Gastrocnemius medialis (tissue), 4 donors: ENCODE measurements around the gene PAK6. TPM values are rescaled to one million over a fixed set of nuclear protein-coding genes. Genes with fewer than 3 reads are reported as not detected.

ENCODE experiments used
- ATAC-seq, 2 donors: fragments of 150-250 bp; one replicate each; pipeline ENCODE4 v1.9.1; 2016
- DNase-seq, 2 donors: peaks; one replicate each; pipeline ENCODE4 v3.0.0-alpha.2; 2019
- H3K27ac ChIP-seq, 4 donors: fragments of 200-600 bp; sonication (generic); 1 replicate in 1 of 4; 2 replicates in 3 of 4; pipeline ENCODE4 v1.5.1; 2016 to 2018; ENCODE audit warnings: mild to moderate bottlenecking in 2 of 4, moderate library complexity in 1 of 4
- H3K27me3 ChIP-seq, 3 donors: fragments of 200-600 bp; sonication (generic) in 2 of 3; 1 replicate in 1 of 3; 2 replicates in 2 of 3; pipeline versions ENCODE4 v1.5.1 to v1.6.0; 2016 to 2019; ENCODE audit warnings: mild to moderate bottlenecking in 1 of 3, moderate library complexity in 1 of 3
- H3K36me3 ChIP-seq, 2 donors: fragments of 200-600 bp; sonication (generic) in 1 of 2; one replicate each; pipeline ENCODE4 v1.5.1; 2017 to 2018
- H3K4me1 ChIP-seq, 2 donors: fragments of 200-600 bp; sonication (generic) in 1 of 2; one replicate each; pipeline ENCODE4 v1.5.1; 2016 to 2017; ENCODE audit warnings: mild to moderate bottlenecking in 2 of 2
- H3K4me3 ChIP-seq, 4 donors: fragments of 200-600 bp; sonication (generic) in 3 of 4; 1 replicate in 1 of 4; 2 replicates in 3 of 4; pipeline ENCODE4 v1.5.1; 2016 to 2019; ENCODE audit warnings: mild to moderate bottlenecking in 2 of 4
- H3K9me3 ChIP-seq, 3 donors: fragments of 200-600 bp; sonication (generic) in 2 of 3; 1 replicate in 1 of 3; 2 replicates in 2 of 3; pipeline ENCODE4 v1.5.1; 2016 to 2019
- CTCF ChIP-seq, 5 experiments: fragments of 450-650 bp in 3 of 5; fragments of 200-600 bp in 2 of 5; sonication (generic) in 2 of 5; IDR thresholded peaks in 4 of 5; conservative IDR thresholded peaks in 1 of 5; 1 replicate in 4 of 5; 2 replicates in 1 of 5; pipeline ENCODE4 v1.5.1; 2016 to 2019; ENCODE audit warnings: antibody characterized with exemption in 5 of 5, mild to moderate bottlenecking in 3 of 5, moderate library complexity in 3 of 5
- POLR2A ChIP-seq, 2 donors: fragments of 450-650 bp; IDR thresholded peaks; one replicate each; pipeline ENCODE4 v1.6.1; 2017; ENCODE audit warnings: antibody characterized with exemption in 2 of 2, mild to moderate bottlenecking in 2 of 2, moderate library complexity in 2 of 2
- in situ Hi-C, 4 donors: fragments of 200-750 bp; cut with MboI; loops; one replicate each; pipeline versions ENCODE4 v1.15.0 to v1.8.0; 2017; ENCODE audit warnings: low sequenced_read_pairs in 4 of 4
- intact Hi-C: fragments of 100-400 bp; cut with DNase I; formaldehyde crosslinking; loops from one replicate; pipeline ENCODE4 v1.15.1; 2023; ENCODE audit warnings: low total_unique reads
- total RNA-seq, 4 donors: library from RNA; depleted of rRNA; stranded (reverse); fragments of >200 nt; gene quantifications; one replicate each; pipeline versions ENCODE4 v1.1.0 to v1.2.3, GENCODE V29; 2016

PAK6 gene
- total RNA-seq, 4 donors from 2014 or later, result 1.4 to 2.2 (median 1.5) TPM; not detected in 1

GRCh38 chr15:40300367-40300766 lies 61.5 kb downstream of the PAK6 start:
- DNase-seq (no peak), ATAC-seq (no peak)
- in situ Hi-C loops (no loop called here), intact Hi-C loops (no loop called here)
- peaks cover 0 to 4% (median 0%) of the 10 kb centered on the region in 3 donors for H3K27me3 ChIP-seq
- H3K27ac ChIP-seq, result no peak overlapping the region
- TF ChIP-seq POLR2A (IDR thresholded peaks at IDR 0.05) (no peak), CTCF (IDR thresholded peaks at IDR 0.05 in 4 of 5, conservative IDR thresholded peaks at IDR 0.05 in 1 of 5) (no peak)
- H3K4me1 ChIP-seq, result no peaks in the 10 kb centered on the region
- H3K9me3 ChIP-seq, result no peaks in the 10 kb centered on the region
- H3K4me3 ChIP-seq, result no peak overlapping the region
- H3K36me3 ChIP-seq, result no peaks in the 10 kb centered on the region

- DNase-seq (no peak), ATAC-seq (no peak)
- in situ Hi-C loops, result no loop called here
- Histone ChIP-seq H3K36me3 (no peaks in the 10 kb centered on the region), H3K27ac (no peak overlapping the region), H3K4me3 (no peak overlapping the region), H3K9me3 (no peaks in the 10 kb centered on the region), H3K27me3 (peaks cover 0 to 4% (median 0%) of the 10 kb centered on the region in 3 donors), H3K4me1 (no peaks in the 10 kb centered on the region)
- intact Hi-C loops, result no loop called here
- TF ChIP-seq CTCF (IDR thresholded peaks at IDR 0.05 in 4 of 5, conservative IDR thresholded peaks at IDR 0.05 in 1 of 5), result no peak
- TF ChIP-seq POLR2A (IDR thresholded peaks at IDR 0.05), result no peak
Measured at GRCh38 chr15:40300771-40301170, 61.9 kb downstream of the PAK6 start.

- H3K27me3 ChIP-seq, result peaks cover 0 to 4% (median 0%) of the 10 kb centered on the region in 3 donors
- H3K9me3 ChIP-seq, result no peaks in the 10 kb centered on the region
- no peak for DNase-seq
- H3K27ac ChIP-seq, result no peak overlapping the region
- H3K4me1 ChIP-seq, result no peaks in the 10 kb centered on the region
- intact Hi-C loops (no loop called here), in situ Hi-C loops (no loop called here)
- TF ChIP-seq CTCF (IDR thresholded peaks at IDR 0.05 in 4 of 5, conservative IDR thresholded peaks at IDR 0.05 in 1 of 5) (no peak), POLR2A (IDR thresholded peaks at IDR 0.05) (no peak)
- ATAC-seq, result no peak
- H3K4me3 ChIP-seq, result no peak overlapping the region
- H3K36me3 ChIP-seq, result no peaks in the 10 kb centered on the region
Measured at GRCh38 chr15:40301467-40302179, 62.8 kb downstream of the PAK6 start.

- Histone ChIP-seq H3K36me3 (no peaks in the 10 kb centered on the region), H3K27ac (no peak overlapping the region), H3K9me3 (no peaks in the 10 kb centered on the region), H3K4me1 (no peaks in the 10 kb centered on the region), H3K27me3 (peaks cover 0 to 4% (median 0%) of the 10 kb centered on the region in 3 donors), H3K4me3 (no peak overlapping the region)
- TF ChIP-seq POLR2A (IDR thresholded peaks at IDR 0.05), result no peak
- ATAC-seq, result no peak
- in situ Hi-C loops, result no loop called here
- intact Hi-C loops, result no loop called here
- no peak for DNase-seq
Measured at GRCh38 chr15:40302288-40302886, 63.5 kb downstream of the PAK6 start.

- no peak overlapping the region for H3K27ac ChIP-seq
- intact Hi-C loops (no loop called here), in situ Hi-C loops (no loop called here)
- ATAC-seq, result no peak
- no peak for DNase-seq
- H3K4me3 ChIP-seq, result no peak overlapping the region
- peaks cover 0 to 4% (median 0%) of the 10 kb centered on the region in 3 donors for H3K27me3 ChIP-seq
- no peaks in the 10 kb centered on the region for H3K36me3 ChIP-seq
- no peaks in the 10 kb centered on the region for H3K4me1 ChIP-seq
- H3K9me3 ChIP-seq, result no peaks in the 10 kb centered on the region
- TF ChIP-seq POLR2A (IDR thresholded peaks at IDR 0.05), result no peak
- no peak for TF ChIP-seq CTCF (IDR thresholded peaks at IDR 0.05 in 4 of 5, conservative IDR thresholded peaks at IDR 0.05 in 1 of 5)
Measured at GRCh38 chr15:40302981-40303380, 64.1 kb downstream of the PAK6 start.
